HepG2 (cell line): ENCODE measurements around the gene DIAPH1. TPM values are rescaled to one million over a fixed set of nuclear protein-coding genes. Genes with fewer than 3 reads are reported as not detected.

ENCODE experiments used
- ARNT2 ChIP-seq: sonication (generic); formaldehyde crosslinking; IDR thresholded peaks from 2 replicates; pipeline ENCODE4 v1.8.0; 2022; ENCODE audit warnings: mild to moderate bottlenecking, low read depth, missing genetic modification reagents, moderate library complexity
- ATF1 ChIP-seq: IDR thresholded peaks from 2 replicates; pipeline ENCODE4 v1.6.1; 2016; ENCODE audit warnings: mild to moderate bottlenecking, control low read depth
- EED ChIP-seq: sonication (generic); formaldehyde crosslinking; IDR thresholded peaks from 2 replicates; pipeline ENCODE4 v1.5.0; 2020; ENCODE audit warnings: mild to moderate bottlenecking, missing genetic modification reagents
- EHMT2 ChIP-seq: fragments of 200-600 bp; sonication (generic); IDR thresholded peaks from 2 replicates; pipeline ENCODE4 v1.7.0; 2017; ENCODE audit warnings: antibody characterized with exemption, low read depth, low read length, borderline replicate concordance
- HOXD1 ChIP-seq: sonication (generic); formaldehyde crosslinking; IDR thresholded peaks from 2 replicates; pipeline ENCODE4 v1.5.0; 2020; ENCODE audit warnings: missing genetic modification reagents
- KLF12 ChIP-seq: sonication (generic); formaldehyde crosslinking; IDR thresholded peaks from 2 replicates; pipeline ENCODE4 v1.4.0; 2020; ENCODE audit warnings: missing genetic modification reagents, borderline replicate concordance
- NFYB ChIP-seq: sonication (generic); formaldehyde crosslinking; IDR thresholded peaks from 2 replicates; pipeline ENCODE4 v1.4.0; 2020; ENCODE audit warnings: missing genetic modification reagents
- PHF8 ChIP-seq: sonication (generic); formaldehyde crosslinking; IDR thresholded peaks from 2 replicates; pipeline ENCODE4 v1.5.0; 2020; ENCODE audit warnings: missing genetic modification reagents
- PRMT3 ChIP-seq: sonication (generic); formaldehyde crosslinking; IDR thresholded peaks from 2 replicates; pipeline ENCODE4 v1.8.1; 2022; ENCODE audit warnings: low read depth, mild to moderate bottlenecking, moderate library complexity, missing genetic modification reagents, borderline replicate concordance
- SMARCC2 ChIP-seq: fragments of 450-650 bp; IDR thresholded peaks from 2 replicates; pipeline ENCODE4 v1.6.1; 2017; ENCODE audit warnings: antibody characterized with exemption, mild to moderate bottlenecking
- SUZ12 ChIP-seq: fragments of 150-350 bp; IDR thresholded peaks from 2 replicates; pipeline ENCODE4 v1.6.1; 2014; ENCODE audit warnings: low read depth, low read length
- THAP11 ChIP-seq: IDR thresholded peaks from 2 replicates; pipeline ENCODE4 v1.6.1; 2016; ENCODE audit warnings: missing biosample characterization, missing genetic modification reagents
- TOPORS ChIP-seq: sonication (generic); formaldehyde crosslinking; IDR thresholded peaks from 2 replicates; pipeline ENCODE4 v1.8.0; 2023; ENCODE audit warnings: mild to moderate bottlenecking, missing genetic modification reagents
- ZBTB20 ChIP-seq: sonication (generic); formaldehyde crosslinking; IDR thresholded peaks from 2 replicates; pipeline ENCODE4 v1.8.1; 2023; ENCODE audit warnings: missing genetic modification reagents, low read depth, mild to moderate bottlenecking, borderline replicate concordance
- ZC3H13 ChIP-seq: sonication (generic); formaldehyde crosslinking; IDR thresholded peaks from 2 replicates; pipeline ENCODE4 v1.8.1; 2023; ENCODE audit warnings: mild to moderate bottlenecking, missing genetic modification reagents, moderate library complexity
- ZFY ChIP-seq: sonication (generic); formaldehyde crosslinking; IDR thresholded peaks from 2 replicates; pipeline ENCODE4 v1.4.0; 2020; ENCODE audit warnings: missing genetic modification reagents
- ZNF343 ChIP-seq: sonication (generic); formaldehyde crosslinking; IDR thresholded peaks from 2 replicates; pipeline ENCODE4 v1.4.0; 2020; ENCODE audit warnings: mild to moderate bottlenecking, missing genetic modification reagents
- ZNF431 ChIP-seq: sonication (generic); formaldehyde crosslinking; IDR thresholded peaks from 2 replicates; pipeline ENCODE4 v1.9.0; 2022; ENCODE audit warnings: missing genetic modification reagents, low read depth, mild to moderate bottlenecking, borderline replicate concordance
- ZNF44 ChIP-seq: sonication (generic); formaldehyde crosslinking; IDR thresholded peaks from 2 replicates; pipeline ENCODE4 v1.5.1; 2020; ENCODE audit warnings: mild to moderate bottlenecking, missing genetic modification reagents
- ZNF468 ChIP-seq: sonication (generic); formaldehyde crosslinking; IDR thresholded peaks from 2 replicates; pipeline ENCODE4 v1.8.0; 2022; ENCODE audit warnings: mild to moderate bottlenecking, moderate library complexity, missing genetic modification reagents
- ZNF616 ChIP-seq: sonication (generic); formaldehyde crosslinking; IDR thresholded peaks from 2 replicates; pipeline ENCODE4 v1.5.0; 2020; ENCODE audit warnings: low read depth, mild to moderate bottlenecking, missing genetic modification reagents
- ZNF687 ChIP-seq: sonication (generic); formaldehyde crosslinking; IDR thresholded peaks from 2 replicates; pipeline ENCODE4 v1.5.1; 2020; ENCODE audit warnings: mild to moderate bottlenecking, missing genetic modification reagents, moderate library complexity
- ZNF841 ChIP-seq: sonication (generic); formaldehyde crosslinking; IDR thresholded peaks from 2 replicates; pipeline ENCODE4 v1.8.1; 2023; ENCODE audit warnings: missing genetic modification reagents, borderline replicate concordance
- polyA plus RNA-seq, 8 experiments: library from polyadenylated mRNA; depleted of rRNA in 3 of 8; stranded (reverse) in 7 of 8; unstranded in 1 of 8; fragments of >200 nt; fragmentation: Illumina TruSeq in 4 of 8; extraction: Trizol in 4 of 8; gene quantifications; 2 replicates each; pipeline versions ENCODE4 v1.2.1 to v1.2.3, GENCODE V29; 2011 to 2016; ENCODE audit warnings: low read depth in 4 of 8, missing spikeins in 1 of 8, mixed read lengths in 1 of 8; ENCODE audit not compliant: insufficient read depth in 1 of 8
- total RNA-seq, 5 experiments: library from RNA; depleted of rRNA; stranded (reverse); fragments of >200 nt; fragmentation: Illumina TruSeq; extraction: Trizol; gene quantifications; 2 replicates each; pipeline ENCODE4 v1.2.3, GENCODE V29; 2016; ENCODE audit warnings: low read depth in 1 of 5
- TF ChIP-seq, protein P1 (sequence below): sonication (generic); formaldehyde crosslinking; IDR thresholded peaks from 2 replicates; pipeline ENCODE4 v1.5.1; 2020; ENCODE audit warnings: mild to moderate bottlenecking, missing genetic modification reagents, moderate library complexity
- TF ChIP-seq, protein P2 (sequence below): sonication (generic); formaldehyde crosslinking; IDR thresholded peaks from 2 replicates; pipeline ENCODE4 v1.9.0; 2022; ENCODE audit warnings: low read depth, missing genetic modification reagents

DIAPH1 gene
- total and polyA plus RNA-seq, 2 of the 13 experiments (the other 11 are each of a cell fraction or from before 2014, with no cell fraction given), result 25.1 to 33.9 TPM

GRCh38 chr5:141636413-141637122, 17.8 kb upstream of the DIAPH1 start, which contains the start of the genes HDAC3 and RELL2 (continued):
- TF ChIP-seq PHF8 (peak; percentile 76), EED (CRISPR knock-in tag) (no peak), THAP11 (CRISPR knock-in tag) (peak; percentile 53; the same call in 1 of the 2 replicates), ATF1 (CRISPR knock-in tag) (no peak), ZNF468 (CRISPR knock-in tag) (no peak), ZNF343 (CRISPR knock-in tag) (no peak), KLF12 (no peak), ZNF616 (CRISPR knock-in tag) (no peak; the same call in 1 of the 2 replicates), EHMT2 (no peak), TOPORS (0 out of 2 replicates have a peak, but pooled peaks have one; percentile 31), HOXD1 (CRISPR knock-in tag) (no peak), ZNF687 (CRISPR knock-in tag) (peak; percentile 59; the same call in 1 of the 2 replicates), PRMT3 (CRISPR knock-in tag) (no peak; the same call in 1 of the 2 replicates), ZFY (CRISPR knock-in tag) (peak; percentile 93), NFYB (CRISPR knock-in tag) (no peak), ZBTB20 (CRISPR knock-in tag) (0 out of 2 replicates have a peak, but pooled peaks have one; percentile 16), SUZ12 (no peak), ZNF44 (no peak), ZNF431 (CRISPR knock-in tag) (no peak), ZC3H13 (CRISPR knock-in tag) (no peak), ARNT2 (peak; percentile 38; the same call in 1 of the 2 replicates), ZNF841 (CRISPR knock-in tag) (no peak), SMARCC2 (no peak)
- TF ChIP-seq, protein P1, sequence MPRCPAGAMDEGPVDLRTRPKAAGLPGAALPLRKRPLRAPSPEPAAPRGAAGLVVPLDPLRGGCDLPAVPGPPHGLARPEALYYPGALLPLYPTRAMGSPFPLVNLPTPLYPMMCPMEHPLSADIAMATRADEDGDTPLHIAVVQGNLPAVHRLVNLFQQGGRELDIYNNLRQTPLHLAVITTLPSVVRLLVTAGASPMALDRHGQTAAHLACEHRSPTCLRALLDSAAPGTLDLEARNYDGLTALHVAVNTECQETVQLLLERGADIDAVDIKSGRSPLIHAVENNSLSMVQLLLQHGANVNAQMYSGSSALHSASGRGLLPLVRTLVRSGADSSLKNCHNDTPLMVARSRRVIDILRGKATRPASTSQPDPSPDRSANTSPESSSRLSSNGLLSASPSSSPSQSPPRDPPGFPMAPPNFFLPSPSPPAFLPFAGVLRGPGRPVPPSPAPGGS (CRISPR knock-in tag), result no peak
- TF ChIP-seq, protein P2, sequence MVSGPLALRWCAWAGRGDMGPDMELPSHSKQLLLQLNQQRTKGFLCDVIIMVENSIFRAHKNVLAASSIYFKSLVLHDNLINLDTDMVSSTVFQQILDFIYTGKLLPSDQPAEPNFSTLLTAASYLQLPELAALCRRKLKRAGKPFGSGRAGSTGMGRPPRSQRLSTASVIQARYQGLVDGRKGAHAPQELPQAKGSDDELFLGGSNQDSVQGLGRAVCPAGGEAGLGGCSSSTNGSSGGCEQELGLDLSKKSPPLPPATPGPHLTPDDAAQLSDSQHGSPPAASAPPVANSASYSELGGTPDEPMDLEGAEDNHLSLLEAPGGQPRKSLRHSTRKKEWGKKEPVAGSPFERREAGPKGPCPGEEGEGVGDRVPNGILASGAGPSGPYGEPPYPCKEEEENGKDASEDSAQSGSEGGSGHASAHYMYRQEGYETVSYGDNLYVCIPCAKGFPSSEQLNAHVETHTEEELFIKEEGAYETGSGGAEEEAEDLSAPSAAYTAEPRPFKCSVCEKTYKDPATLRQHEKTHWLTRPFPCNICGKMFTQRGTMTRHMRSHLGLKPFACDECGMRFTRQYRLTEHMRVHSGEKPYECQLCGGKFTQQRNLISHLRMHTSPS (CRISPR knock-in tag), result no peak
